ENCODE measurements around the gene INPP5A. TPM values are rescaled to one million over a fixed set of nuclear protein-coding genes. Genes with fewer than 3 reads are reported as not detected.

The INPP5A gene
- total and polyA plus RNA-seq, 10 of the 15 experiments (the other 5 are each of a cell fraction or from before 2014, with no cell fraction given), result 0.52 to 15.0 (median 6.3) TPM

DNA sequence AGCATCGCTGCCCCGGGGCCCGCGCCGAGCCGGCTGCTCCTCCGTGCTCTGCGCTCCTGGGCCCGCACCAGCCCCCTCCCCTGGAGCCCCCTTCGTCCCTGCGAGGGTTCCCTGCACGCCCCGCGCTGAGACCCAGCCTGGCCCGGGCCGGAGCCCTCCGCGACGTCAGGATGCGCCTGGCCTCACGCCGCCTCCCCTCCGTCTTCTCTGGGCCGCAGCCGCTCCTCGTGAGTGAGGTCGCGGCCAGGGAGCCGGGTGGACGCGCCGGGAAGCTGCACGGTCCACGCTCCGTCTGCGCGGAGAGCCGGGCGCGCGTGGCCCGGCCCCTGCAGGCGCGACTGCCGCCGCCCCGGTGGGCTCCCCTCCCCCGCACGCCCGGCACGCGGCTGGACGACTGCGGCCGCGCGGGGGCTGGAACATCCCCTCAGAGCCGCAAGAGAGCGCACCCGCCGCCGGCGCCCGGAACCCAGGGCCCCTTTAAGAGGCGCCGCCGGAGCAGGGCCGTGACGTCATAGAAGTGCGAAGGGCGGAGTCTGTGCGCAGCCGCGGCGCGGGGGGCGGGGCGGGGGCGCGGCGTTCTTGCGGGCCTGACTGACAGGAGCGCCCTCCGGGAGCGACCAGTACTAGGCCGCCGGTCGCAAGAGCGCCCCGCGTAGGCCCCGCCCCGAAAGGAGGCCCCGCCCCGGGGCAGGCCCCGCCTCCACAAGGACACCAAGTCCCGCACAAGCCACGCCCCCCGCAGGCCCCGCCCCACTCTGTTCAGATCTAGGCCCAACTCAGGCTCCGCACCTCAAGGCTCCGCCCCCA is 507 bp upstream of the INPP5A start (continued):
- TF ChIP-seq, protein P1, sequence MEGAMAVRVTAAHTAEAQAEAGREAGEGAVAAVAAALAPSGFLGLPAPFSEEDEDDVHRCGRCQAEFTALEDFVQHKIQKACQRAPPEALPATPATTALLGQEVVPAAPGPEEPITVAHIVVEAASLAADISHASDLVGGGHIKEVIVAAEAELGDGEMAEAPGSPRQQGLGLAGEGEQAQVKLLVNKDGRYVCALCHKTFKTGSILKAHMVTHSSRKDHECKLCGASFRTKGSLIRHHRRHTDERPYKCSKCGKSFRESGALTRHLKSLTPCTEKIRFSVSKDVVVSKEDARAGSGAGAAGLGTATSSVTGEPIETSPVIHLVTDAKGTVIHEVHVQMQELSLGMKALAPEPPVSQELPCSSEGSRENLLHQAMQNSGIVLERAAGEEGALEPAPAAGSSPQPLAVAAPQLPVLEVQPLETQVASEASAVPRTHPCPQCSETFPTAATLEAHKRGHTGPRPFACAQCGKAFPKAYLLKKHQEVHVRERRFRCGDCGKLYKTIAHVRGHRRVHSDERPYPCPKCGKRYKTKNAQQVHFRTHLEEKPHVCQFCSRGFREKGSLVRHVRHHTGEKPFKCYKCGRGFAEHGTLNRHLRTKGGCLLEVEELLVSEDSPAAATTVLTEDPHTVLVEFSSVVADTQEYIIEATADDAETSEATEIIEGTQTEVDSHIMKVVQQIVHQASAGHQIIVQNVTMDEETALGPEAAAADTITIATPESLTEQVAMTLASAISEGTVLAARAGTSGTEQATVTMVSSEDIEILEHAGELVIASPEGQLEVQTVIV (IDR thresholded peaks at IDR 0.05; ENCODE audit: borderline replicate concordance, partially characterized antibody), result no peak
- no peak for TF ChIP-seq RAD51 (IDR thresholded peaks at IDR 0.05)
- TF ChIP-seq SMAD5 (IDR thresholded peaks at IDR 0.05; ENCODE audit: low read depth), result no peak
- no peak for TF ChIP-seq BRCA1 (IDR thresholded peaks at IDR 0.05; ENCODE audit: low read depth, low read length)
- TF ChIP-seq CREM (IDR thresholded peaks at IDR 0.05; ENCODE audit: low read depth), result peak; percentile 89
- TF ChIP-seq SP1 (IDR thresholded peaks at IDR 0.05; ENCODE audit: low read depth, low read length), result peak; percentile 82
- no peak for TF ChIP-seq CEBPB (IDR thresholded peaks at IDR 0.05; ENCODE audit: borderline replicate concordance in 1 of 2, low read depth in 2 of 2, low read length in 2 of 2)
- TF ChIP-seq CHD2 (IDR thresholded peaks at IDR 0.05; ENCODE audit: borderline replicate concordance, low read depth, low read length), result peak; percentile 48; the same call in 1 of the 2 replicates
- no peak for TF ChIP-seq PAX5 (IDR thresholded peaks at IDR 0.05; ENCODE audit: borderline replicate concordance, low read depth, low read length)
- peak; percentile 17; the same call in 1 of the 2 replicates for TF ChIP-seq YY1 (IDR thresholded peaks at IDR 0.05; ENCODE audit: low read depth, low read length)
- TF ChIP-seq RB1 (IDR thresholded peaks at IDR 0.05; ENCODE audit: borderline replicate concordance), result peak; percentile 86; the same call in 1 of the 2 replicates
- TF ChIP-seq PBX3 (IDR thresholded peaks at IDR 0.05; ENCODE audit: insufficient replicate concordance, low read depth, low read length), result peak; percentile 91
- TF ChIP-seq ZSCAN29 (IDR thresholded peaks at IDR 0.05), result 0 out of 2 replicates have a peak, but pooled peaks have one; percentile 41
- TF ChIP-seq ZNF592 (IDR thresholded peaks at IDR 0.05), result peak; percentile 60; the same call in 1 of the 2 replicates
- no peak for TF ChIP-seq NR2C2 (IDR thresholded peaks at IDR 0.05; ENCODE audit: borderline replicate concordance, control insufficient read depth, insufficient read length, low read depth)
- no peak for TF ChIP-seq SUZ12 (IDR thresholded peaks at IDR 0.05; ENCODE audit: unreplicated experiment)
- TF ChIP-seq ZNF24 (IDR thresholded peaks at IDR 0.05), result 0 out of 2 replicates have a peak, but pooled peaks have one; percentile 19
- TF ChIP-seq, protein P2, sequence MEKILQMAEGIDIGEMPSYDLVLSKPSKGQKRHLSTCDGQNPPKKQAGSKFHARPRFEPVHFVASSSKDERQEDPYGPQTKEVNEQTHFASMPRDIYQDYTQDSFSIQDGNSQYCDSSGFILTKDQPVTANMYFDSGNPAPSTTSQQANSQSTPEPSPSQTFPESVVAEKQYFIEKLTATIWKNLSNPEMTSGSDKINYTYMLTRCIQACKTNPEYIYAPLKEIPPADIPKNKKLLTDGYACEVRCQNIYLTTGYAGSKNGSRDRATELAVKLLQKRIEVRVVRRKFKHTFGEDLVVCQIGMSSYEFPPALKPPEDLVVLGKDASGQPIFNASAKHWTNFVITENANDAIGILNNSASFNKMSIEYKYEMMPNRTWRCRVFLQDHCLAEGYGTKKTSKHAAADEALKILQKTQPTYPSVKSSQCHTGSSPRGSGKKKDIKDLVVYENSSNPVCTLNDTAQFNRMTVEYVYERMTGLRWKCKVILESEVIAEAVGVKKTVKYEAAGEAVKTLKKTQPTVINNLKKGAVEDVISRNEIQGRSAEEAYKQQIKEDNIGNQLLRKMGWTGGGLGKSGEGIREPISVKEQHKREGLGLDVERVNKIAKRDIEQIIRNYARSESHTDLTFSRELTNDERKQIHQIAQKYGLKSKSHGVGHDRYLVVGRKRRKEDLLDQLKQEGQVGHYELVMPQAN (conservative IDR thresholded peaks at IDR 0.05), result peak; percentile 86
- TF ChIP-seq NR2C1 (IDR thresholded peaks at IDR 0.05), result peak; percentile 47
- TF ChIP-seq SMAD1 (IDR thresholded peaks at IDR 0.05; ENCODE audit: low read depth, partially characterized antibody), result no peak

Data from GM12878 (cell line).